SKM-1 (cell line): ENCODE data around the gene NXPH3.

ENCODE experiments used
- DNase-seq: peaks from one replicate; lab custom pipeline; 2025; ENCODE audit not compliant: unreplicated experiment; lab: John Stamatoyannopoulos, UW

NXPH3 gene

DNA sequence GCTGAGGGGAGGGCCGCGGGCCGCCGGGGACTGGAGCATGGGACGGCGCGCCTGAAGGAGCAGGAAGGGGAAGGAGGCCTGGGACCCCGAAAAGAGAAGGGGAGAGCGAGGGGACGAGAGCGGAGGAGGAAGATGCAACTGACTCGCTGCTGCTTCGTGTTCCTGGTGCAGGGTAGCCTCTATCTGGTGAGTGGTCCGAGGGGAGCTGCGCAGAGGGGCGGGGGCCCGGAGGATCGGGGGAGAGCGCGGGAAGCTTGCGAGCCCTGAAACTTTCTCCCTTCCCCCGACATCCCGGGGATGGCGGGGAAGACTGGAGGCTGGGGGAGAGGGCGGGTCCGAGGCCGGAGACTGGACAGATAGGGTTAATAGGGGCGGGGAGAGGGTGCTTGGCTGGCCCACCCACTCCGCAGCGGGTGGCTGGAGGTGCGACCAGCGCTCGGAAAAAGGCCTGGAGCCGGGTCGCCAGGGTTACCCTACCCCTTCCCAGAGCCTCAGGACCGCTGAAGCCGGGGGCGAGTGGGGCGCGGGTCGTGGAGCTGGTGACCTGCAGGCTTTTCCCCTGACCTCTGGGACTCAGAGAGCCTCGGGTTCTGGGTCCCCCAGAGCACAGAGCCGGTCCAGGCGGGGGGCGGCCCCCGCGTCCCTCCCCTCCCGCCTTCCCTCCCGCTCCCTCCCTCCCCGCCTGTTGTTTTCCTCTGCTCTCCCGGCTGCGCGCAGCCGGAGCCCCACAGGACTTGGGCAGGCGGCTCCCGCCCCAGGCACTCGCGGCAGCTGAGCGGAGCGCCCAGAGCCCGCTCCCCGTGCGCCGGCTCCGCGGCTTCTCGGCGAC, 631 bp downstream of the NXPH3 start:
- DNase-seq = no peak

GRCh38 chr17:49576917-49577649, 1.4 kb downstream of the NXPH3 start:
- no peak for DNase-seq

- DNase-seq = no peak
Measured at GRCh38 chr17:49577650-49577934, 1.9 kb downstream of the NXPH3 start.

GRCh38 chr17:49577963-49578362, 2.3 kb downstream of the NXPH3 start:
- no peak for DNase-seq

- no peak for DNase-seq
Measured at GRCh38 chr17:49578414-49578813, 2.7 kb downstream of the NXPH3 start.

- DNase-seq = no peak
Measured at GRCh38 chr17:49578952-49579500, 3.4 kb downstream of the NXPH3 start.

DNA sequence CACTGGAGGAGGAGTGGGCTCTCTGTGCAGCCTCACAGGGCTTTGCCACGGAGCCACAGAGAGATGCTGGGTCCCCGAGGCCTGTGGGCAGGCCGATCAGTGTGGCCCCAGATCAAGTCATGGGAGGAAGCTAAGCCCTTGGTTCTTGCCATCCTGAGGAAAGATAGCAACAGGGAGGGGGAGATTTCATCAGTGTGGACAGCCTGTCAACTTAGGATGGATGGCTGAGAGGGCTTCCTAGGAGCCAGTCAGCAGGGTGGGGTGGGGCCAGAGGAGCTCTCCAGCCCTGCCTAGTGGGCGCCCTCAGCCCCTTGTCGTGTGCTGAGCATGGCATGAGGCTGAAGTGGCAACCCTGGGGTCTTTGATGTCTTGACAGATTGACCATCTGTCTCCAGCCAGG, 3.9 kb downstream of the NXPH3 start:
- no peak for DNase-seq

- DNase-seq = no peak
Measured at GRCh38 chr17:49580055-49580721, 4.5 kb downstream of the NXPH3 start.

- no peak for DNase-seq
Measured at GRCh38 chr17:49580981-49581647, 5.4 kb downstream of the NXPH3 start.

DNA sequence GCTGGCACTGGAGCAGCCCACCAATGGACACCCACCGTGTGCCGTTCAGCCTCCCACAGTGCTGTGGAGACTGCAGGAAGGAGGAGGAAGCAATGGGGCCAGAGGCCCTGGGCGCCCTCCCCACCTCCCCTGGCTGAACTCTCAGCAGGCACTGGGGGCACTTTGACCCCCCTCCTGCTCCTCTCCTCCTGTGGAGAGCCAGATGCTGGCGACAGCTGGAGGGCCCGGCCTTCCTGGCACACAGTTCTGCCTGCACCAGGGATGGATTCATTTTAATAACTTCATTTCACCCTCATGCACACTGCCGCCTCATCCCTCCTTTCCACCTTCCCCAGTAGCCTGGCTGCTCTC, 6.0 kb downstream of the NXPH3 start:
- DNase-seq = no peak

DNA sequence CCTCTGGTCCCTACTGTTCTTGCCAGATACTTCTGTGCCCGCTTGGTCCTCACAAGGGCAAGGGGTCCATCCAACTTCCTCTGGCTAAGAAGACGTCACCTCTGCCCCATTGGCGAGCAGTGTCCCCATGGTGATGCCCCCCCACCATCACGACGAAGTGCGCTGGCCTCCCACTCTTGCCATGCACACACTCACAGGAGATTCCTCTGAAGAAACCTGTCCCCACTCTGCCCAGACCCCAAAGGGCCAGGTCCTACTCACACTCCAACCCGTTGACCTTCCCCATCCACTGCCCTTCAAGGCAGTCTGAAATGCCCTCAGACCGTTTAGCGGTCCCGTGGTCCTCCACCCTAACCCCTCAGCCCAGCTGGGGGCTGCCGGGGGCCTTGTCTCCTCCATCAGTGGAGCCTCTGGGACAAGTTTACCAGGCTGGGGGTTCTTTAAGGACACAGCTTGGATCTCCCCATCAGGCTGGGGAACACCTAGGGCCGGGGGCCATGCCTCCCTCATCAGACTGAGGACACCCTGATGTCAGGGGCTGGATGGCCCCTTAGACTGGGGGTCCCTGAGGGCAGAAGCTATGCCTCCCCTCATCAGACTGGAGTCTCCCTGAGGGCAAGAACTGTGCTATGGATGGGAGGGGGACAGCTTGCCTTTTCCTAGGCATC, 6.5 kb downstream of the NXPH3 start:
- no peak for DNase-seq

DNA sequence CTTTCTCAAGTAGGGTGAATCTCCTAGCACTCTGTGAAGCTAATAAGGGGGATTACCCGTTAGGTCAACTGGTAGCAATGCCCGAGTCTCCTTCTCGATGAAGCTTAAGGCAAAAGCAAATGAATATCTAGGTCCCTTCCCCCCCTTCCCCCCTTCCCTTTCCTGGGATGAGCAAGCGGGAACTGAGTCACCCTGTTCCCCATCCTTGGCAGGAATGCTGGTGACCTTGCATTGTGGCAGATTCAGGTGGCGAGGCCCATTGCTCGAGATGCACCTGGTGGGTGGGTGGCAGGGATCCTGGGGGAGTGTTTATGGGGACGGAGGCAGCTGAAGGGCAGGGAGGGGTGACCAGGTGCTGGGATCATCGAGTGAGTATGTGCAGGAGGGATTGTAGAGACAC, 7.1 kb downstream of the NXPH3 start:
- DNase-seq = no peak

- DNase-seq = no peak
Measured at GRCh38 chr17:49583226-49583625, 7.6 kb downstream of the NXPH3 start.

GRCh38 chr17:49583889-49584288, 8.2 kb downstream of the NXPH3 start:
- DNase-seq = no peak

DNA sequence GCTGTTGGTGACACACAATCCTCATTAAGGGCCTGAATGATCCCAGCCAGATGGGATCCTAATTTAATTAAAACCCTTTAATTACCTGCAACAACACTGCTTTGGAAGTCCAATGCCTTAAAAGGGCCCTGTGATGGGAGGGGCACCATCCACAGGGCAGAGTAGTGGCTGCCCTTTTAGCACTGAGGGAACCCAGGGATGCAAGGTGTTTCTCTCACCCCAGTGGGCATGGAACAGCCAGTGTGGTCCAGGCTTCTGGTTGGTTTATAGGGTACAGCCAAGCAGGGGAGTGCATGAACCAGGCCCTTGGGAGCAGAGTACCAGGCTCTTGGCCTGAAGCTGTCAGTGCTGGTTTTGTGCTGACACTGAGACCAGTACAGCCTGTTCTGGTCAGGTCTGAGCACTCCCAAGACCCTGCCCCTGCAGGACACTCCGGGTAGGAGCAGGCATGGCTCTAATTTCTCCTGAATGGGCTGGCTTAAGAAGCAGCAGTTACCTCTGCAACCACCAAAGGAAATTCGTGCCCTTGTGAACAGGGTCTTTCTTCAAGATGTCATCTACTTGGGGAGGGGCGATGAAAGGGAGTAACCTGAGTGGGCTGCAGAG, 9.9 kb downstream of the NXPH3 start:
- no peak for DNase-seq

DNA sequence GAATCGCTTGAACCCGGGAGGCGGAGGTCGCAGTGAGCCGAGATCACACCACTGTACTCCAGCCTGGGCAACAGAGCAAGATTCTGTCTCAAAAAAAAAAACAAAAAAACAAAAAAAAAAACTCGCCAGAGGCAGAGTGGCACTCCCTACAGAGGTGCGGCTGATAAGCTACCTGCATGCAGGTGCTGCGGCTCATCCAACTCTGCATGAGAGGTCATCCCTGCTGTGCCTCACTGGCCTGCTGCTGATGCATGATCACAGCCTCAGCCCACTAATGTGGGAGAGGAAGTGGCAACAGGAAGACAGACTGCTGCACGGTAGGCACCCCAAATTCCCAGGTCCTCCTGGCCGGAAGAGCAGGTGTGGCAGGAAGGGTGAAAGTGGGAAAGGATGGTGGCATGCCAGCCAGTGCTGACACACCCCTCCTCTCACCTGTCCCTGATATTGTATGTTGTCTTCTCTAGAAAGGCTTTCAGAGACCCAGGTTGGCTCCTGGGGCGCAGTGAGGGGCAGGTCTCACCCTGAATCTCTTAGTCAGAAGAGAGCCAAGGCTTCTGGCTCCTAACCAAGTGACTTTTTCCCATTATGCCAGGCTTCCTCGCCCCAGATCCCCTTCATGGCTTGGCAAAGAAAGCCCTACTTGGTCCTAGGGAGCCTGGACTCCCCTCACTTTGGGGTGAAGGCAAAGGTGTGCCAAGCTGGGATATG, 11.8 kb downstream of the NXPH3 start:
- DNase-seq = no peak

GRCh38 chr17:49588312-49588711, 12.6 kb downstream of the NXPH3 start:
- no peak for DNase-seq

- DNase-seq = no peak
Measured at GRCh38 chr17:49588726-49589576, 13.3 kb downstream of the NXPH3 start.

- no peak for DNase-seq
Measured at GRCh38 chr17:49589577-49589927, 13.9 kb downstream of the NXPH3 start.
